OCI-LY7 (cell line): ENCODE results near the gene GHRHR. TPM values are rescaled to one million over a fixed set of nuclear protein-coding genes. Genes with fewer than 3 reads are reported as not detected.

Source experiments
- BruUV-seq: library from RNA; stranded (reverse); fragments of 400-500 nt; replicated peaks from 2 replicates; lab custom pipeline; 2021; lab: Mats Ljungman, UMichigan
- CTCF ChIA-PET: fragments of 300-600 bp; sonication (Branson Sonifier 250); formaldehyde crosslinking; loops from one replicate; lab custom pipeline; 2022; ENCODE audit warnings: antibody characterized with exemption; ENCODE audit not compliant: unreplicated experiment; lab: Charles Lee
- POLR2A ChIA-PET: fragments of 300-600 bp; sonication (Branson Sonifier 250); formaldehyde crosslinking; loops from one replicate; lab custom pipeline; 2022; ENCODE audit warnings: antibody characterized with exemption; lab: Charles Lee
- DNase-seq: peaks from one replicate; pipeline ENCODE4 v3.0.0-alpha.2; 2015; ENCODE audit warnings: low spot score
- H2AFZ ChIP-seq: fragments of 200-600 bp; sonication (generic), shearing (Covaris generic); 2 replicates; pipeline ENCODE4 v1.6.1; 2014; ENCODE audit warnings: mild to moderate bottlenecking, antibody characterized with exemption, low read length, moderate library complexity
- H3K27ac ChIP-seq: fragments of 200-600 bp; sonication (generic); 2 replicates; pipeline ENCODE4 v1.5.1; 2014; ENCODE audit warnings: mixed run types, low read depth, mild to moderate bottlenecking, moderate library complexity, low read length, inconsistent platforms; ENCODE audit not compliant: poor library complexity, severe bottlenecking
- H3K36me3 ChIP-seq: fragments of 200-600 bp; sonication (generic); 2 replicates; pipeline ENCODE4 v1.6.1; 2014; ENCODE audit warnings: mild to moderate bottlenecking, antibody characterized with exemption, low read length, moderate library complexity, mixed read lengths; ENCODE audit not compliant: insufficient read depth
- H3K4me1 ChIP-seq: fragments of 200-600 bp; sonication (generic); 2 replicates; pipeline ENCODE4 v1.5.1; 2014; ENCODE audit warnings: mild to moderate bottlenecking, low read length; ENCODE audit not compliant: insufficient read depth, poor library complexity, severe bottlenecking
- H3K4me2 ChIP-seq: fragments of 200-600 bp; sonication (generic); 2 replicates; pipeline ENCODE4 v1.6.1; 2014; ENCODE audit warnings: mild to moderate bottlenecking, low read length
- H3K4me3 ChIP-seq: fragments of 200-600 bp; sonication (generic); 2 replicates; pipeline ENCODE4 v1.5.1; 2014; ENCODE audit warnings: mild to moderate bottlenecking, low read depth, low read length; ENCODE audit not compliant: poor library complexity, severe bottlenecking
- H3K79me2 ChIP-seq: fragments of 200-600 bp; sonication (generic); 2 replicates; pipeline ENCODE4 v1.6.1; 2016; ENCODE audit warnings: low read depth, mild to moderate bottlenecking, low read length, moderate library complexity, mixed read lengths; ENCODE audit not compliant: insufficient read depth
- H3K9me2 ChIP-seq: fragments of 200-600 bp; sonication (generic); 2 replicates; pipeline ENCODE4 v1.6.1; 2016; ENCODE audit warnings: mild to moderate bottlenecking, low read length, mixed read lengths; ENCODE audit not compliant: insufficient read depth
- H3K9me3 ChIP-seq: fragments of 200-600 bp; sonication (generic); 2 replicates; pipeline ENCODE4 v1.6.1; 2014; ENCODE audit warnings: mild to moderate bottlenecking, mixed run types, low read length, mixed read lengths
- H4K20me1 ChIP-seq: fragments of 200-600 bp; sonication (generic); 2 replicates; pipeline ENCODE4 v1.6.1; 2014; ENCODE audit warnings: mild to moderate bottlenecking, antibody characterized with exemption, low read length, moderate library complexity, mixed read lengths; ENCODE audit not compliant: insufficient read depth
- CTCF ChIP-seq: fragments of 200-600 bp; sonication (generic); conservative IDR thresholded peaks from 2 replicates; pipeline ENCODE4 v1.5.1; 2014; ENCODE audit warnings: mild to moderate bottlenecking, antibody characterized with exemption, low read length, moderate library complexity, mixed read lengths
- EZH2phosphoT487 ChIP-seq: fragments of 200-600 bp; sonication (generic); IDR thresholded peaks from 2 replicates; pipeline ENCODE4 v1.6.1; 2018; ENCODE audit warnings: low read depth, borderline replicate concordance, mild to moderate bottlenecking, mixed run types, antibody characterized with exemption, low read length, moderate library complexity, mixed read lengths
- intact Hi-C: fragments of 100-400 bp; cut with micrococcal nuclease; formaldehyde crosslinking; loops from one replicate; pipeline ENCODE4 v1.10.0; 2022; ENCODE audit not compliant: unreplicated experiment
- total RNA-seq, 2 experiments: library from RNA; depleted of rRNA in 1 of 2; stranded (reverse); fragments of >200 nt in 1 of 2; shearing (Covaris generic) in 1 of 2; gene quantifications; 2 replicates each; pipeline ENCODE4 v1.2.3, GENCODE V29; 2014 to 2022

The GHRHR gene
- total RNA-seq, 2 experiments from 2014 or later: not detected

- no TSS peak for BruUV-seq
Observed at GRCh38 chr7:30983914-30984247, 20.1 kb downstream of the GHRHR start.

GRCh38 chr7:30984359-30985107, 20.8 kb downstream of the GHRHR start:
- H3K4me2 ChIP-seq: no peak overlapping the region
- H4K20me1 ChIP-seq: no peaks in the 10 kb centered on the region
- no TSS peak for BruUV-seq
- intact Hi-C loops: no loop called here
- no peak overlapping the region for H3K4me3 ChIP-seq
- CTCF ChIA-PET: interaction anchor here (0.9 to 2.9 kb wide), 4 partner anchors 14 to 138 kb away, joined by 3 to 31 read pairs (median 6); no protein-coding TSS in a partner anchor
- H3K4me1 ChIP-seq: peaks cover 8% of the 10 kb centered on the region
- no peak overlapping the region for H2AFZ ChIP-seq
- POLR2A ChIA-PET: interaction anchor here (0.6 to 1.1 kb wide), 2 partner anchors 22 to 277 kb away, joined by 3 read pairs; no protein-coding TSS in a partner anchor
- H3K9me2 ChIP-seq: no peaks in the 10 kb centered on the region
- H3K27ac ChIP-seq: no peak overlapping the region
- no peaks in the 10 kb centered on the region for H3K79me2 ChIP-seq
- DNase-seq: no peak
- no peaks in the 10 kb centered on the region for H3K36me3 ChIP-seq
- H3K9me3 ChIP-seq: no peaks in the 10 kb centered on the region
- TF ChIP-seq CTCF (no peak), EZH2phosphoT487 (no peak)

More at GRCh38 chr7:30983914-30984247, 20.1 kb downstream of the GHRHR start:
- CTCF ChIA-PET: interaction anchor here (0.7 to 1.6 kb wide), 8 partner anchors 9 to 184 kb away, joined by 3 to 31 read pairs (median 4); no protein-coding TSS in a partner anchor
- DNase-seq: no peak
- H3K4me1 ChIP-seq: peaks cover 15% of the 10 kb centered on the region
- H3K9me3 ChIP-seq: no peaks in the 10 kb centered on the region
- no peaks in the 10 kb centered on the region for H3K9me2 ChIP-seq
- POLR2A ChIA-PET: interaction anchor here (0.7 to 1.1 kb wide), 2 partner anchors 22 to 139 kb away, joined by 3 read pairs; no protein-coding TSS in a partner anchor
- intact Hi-C loops: loop anchor here (1.0 kb wide), 1 partner anchor 138 kb away; no protein-coding TSS in a partner anchor
- H3K4me2 ChIP-seq: no peak overlapping the region
- H3K4me3 ChIP-seq: no peak overlapping the region
- no peak overlapping the region for H3K27ac ChIP-seq
- H2AFZ ChIP-seq: 0 out of 2 replicates have a peak overlapping the region, but pooled peaks have one; percentile 35
- H4K20me1 ChIP-seq: no peaks in the 10 kb centered on the region
- no peaks in the 10 kb centered on the region for H3K79me2 ChIP-seq
- TF ChIP-seq EZH2phosphoT487 (no peak), CTCF (peak; percentile 17; the same call in 1 of the 2 replicates)
- no peaks in the 10 kb centered on the region for H3K36me3 ChIP-seq
